Right hindlimb (tissue), 1 donor: ENCODE measurements around the gene ABHD5.

Experiments used
- DNase-seq: peaks from one replicate; pipeline ENCODE4 v3.0.0-alpha.2; 2018

Gene ABHD5

DNA sequence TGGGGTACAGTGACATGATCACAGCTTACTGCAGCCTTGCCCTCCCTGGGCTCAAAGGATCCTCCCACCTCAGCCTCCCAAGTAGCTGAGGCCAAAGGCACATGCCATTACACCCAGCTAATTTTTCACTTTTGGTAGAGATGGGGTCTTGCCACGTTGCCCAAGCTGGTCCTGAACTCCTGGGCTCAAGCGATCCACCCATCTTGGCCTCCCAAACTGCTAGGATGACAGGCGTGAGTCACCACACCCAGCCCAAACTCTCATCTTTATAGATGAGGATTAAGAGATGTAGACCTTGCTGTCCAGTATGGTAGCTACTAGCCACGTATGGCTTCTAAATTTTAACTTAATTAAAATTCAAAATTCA lies 4.4 kb upstream of the ABHD5 start:
- DNase-seq: no peak

GRCh38 chr3:43686700-43687498 lies 3.8 kb upstream of the ABHD5 start:
- DNase-seq: no peak

GRCh38 chr3:43687499-43687811 lies 3.3 kb upstream of the ABHD5 start:
- DNase-seq: no peak

DNA sequence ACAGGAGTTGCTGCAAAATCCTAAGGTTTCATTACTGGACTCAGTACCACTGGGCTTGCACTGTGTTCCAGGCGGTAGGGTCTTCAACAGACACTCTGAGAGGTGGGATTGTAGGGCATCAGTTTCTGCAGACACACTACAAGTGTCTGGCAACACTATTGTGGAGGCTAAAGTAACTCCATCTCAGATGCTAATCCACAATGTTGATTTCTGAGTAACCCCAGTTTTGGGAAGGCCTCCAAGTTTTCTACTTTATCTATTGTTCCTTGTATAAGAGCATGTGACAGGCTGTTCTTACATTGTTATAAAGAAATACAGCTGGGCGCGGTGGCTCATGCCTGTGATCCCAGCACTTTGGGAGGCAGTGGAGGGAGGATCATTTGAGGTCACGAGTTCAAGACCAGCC lies 2.5 kb upstream of the ABHD5 start:
- no peak for DNase-seq

DNA sequence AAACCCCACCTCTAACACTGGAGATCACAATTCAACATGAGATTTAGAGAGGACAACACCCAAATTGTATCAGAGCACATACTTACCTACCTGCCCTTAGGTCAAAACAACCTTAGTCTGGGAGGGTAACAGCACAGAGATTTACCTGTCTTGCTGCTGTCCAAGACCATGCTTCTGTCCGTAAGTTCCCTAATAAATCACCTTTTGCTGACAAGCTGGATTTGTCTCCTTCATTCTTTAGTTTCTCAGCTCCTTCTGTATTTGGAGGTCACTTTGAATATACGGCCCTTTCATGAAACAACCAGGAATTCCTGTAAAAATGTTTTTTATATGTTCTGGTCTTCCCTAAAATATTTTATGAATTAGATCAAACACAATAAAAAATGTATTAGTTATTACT lies 1.6 kb upstream of the ABHD5 start:
- no peak for DNase-seq

DNA sequence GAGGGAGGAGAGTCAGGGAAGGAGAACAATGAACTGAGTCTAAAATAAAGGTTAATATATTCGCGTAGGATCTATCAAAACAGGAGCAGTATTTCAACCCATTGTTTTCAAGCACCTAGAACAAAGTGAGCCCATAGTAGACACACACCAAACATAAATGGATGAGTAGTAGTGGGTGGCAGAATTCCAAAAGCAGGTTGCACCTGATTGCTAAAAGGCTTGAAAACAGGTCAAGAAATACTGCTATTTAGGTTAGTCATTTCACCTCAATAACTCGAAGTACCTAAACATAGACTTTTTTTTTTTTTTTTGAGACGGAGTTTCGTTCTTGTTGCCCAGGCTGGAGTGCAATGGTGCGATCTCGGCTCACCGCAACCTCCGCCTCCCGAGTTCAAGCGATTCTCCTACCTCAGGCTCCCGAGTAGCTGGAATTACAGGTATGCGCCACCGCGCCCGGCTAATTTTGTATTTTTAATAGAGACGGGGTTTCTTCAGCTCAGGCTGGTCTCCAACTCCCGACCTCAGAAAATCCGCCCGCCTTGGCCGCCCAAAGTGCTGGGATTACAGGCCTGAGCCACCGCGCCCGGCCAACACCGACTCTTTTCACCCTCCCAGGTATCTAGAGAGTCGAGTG lies 855 bp upstream of the ABHD5 start:
- DNase-seq: no peak

DNA sequence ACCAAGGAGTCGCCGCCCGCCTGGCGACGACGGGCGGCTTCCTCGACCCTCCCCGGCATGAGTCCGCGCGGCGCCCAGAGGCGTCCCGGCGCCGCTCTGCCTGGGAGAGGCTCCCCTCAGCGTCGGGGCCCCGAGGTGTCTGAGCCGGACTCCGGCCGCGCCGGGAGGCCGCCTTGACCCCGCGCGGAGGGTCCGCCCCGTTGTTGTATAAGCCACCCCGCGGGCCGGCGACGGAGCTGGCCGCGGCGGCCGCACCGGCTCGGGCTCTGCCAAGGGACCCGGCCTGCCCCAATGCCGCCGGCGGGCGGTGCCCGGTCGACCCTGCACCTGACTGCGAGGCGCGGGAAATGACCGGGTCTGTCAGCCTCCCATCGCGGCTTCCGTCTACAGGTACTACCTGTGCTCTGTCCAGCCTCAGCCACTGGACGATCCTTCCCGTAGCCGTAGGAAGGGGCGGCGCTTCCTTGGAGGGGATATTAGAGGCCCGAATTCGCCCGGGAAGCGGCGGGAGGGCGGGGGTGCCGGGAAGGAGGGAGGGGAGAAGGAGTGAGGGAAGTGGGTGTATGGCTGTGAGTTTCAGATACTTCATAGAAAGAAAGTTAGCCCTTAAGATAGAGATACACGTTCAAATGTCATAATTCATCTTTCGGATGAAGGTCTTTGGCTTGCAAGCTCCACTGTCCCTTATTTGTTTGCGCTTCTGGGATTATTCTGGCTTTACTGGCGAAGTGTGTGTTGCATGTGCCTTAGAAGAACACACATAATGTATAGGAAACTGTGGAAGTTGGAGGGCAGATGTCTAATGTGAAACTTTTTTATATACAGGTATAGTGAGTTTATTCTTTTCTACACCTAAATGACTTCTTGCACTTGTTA lies 620 bp downstream of the ABHD5 start:
- DNase-seq: peak; percentile 79

GRCh38 chr3:43692085-43692855 lies 1.5 kb downstream of the ABHD5 start:
- DNase-seq: no peak

GRCh38 chr3:43692971-43693370 lies 2.2 kb downstream of the ABHD5 start:
- no peak for DNase-seq

- DNase-seq: no peak
Measured at GRCh38 chr3:43693594-43693993, 2.9 kb downstream of the ABHD5 start.

- DNase-seq: no peak
Measured at GRCh38 chr3:43695443-43695842, 4.7 kb downstream of the ABHD5 start.

GRCh38 chr3:43695863-43696262 lies 5.1 kb downstream of the ABHD5 start:
- no peak for DNase-seq

- no peak for DNase-seq
Measured at GRCh38 chr3:43696441-43696840, 5.7 kb downstream of the ABHD5 start.

GRCh38 chr3:43696881-43697280 lies 6.1 kb downstream of the ABHD5 start:
- DNase-seq: no peak

GRCh38 chr3:43699864-43700263 lies 9.1 kb downstream of the ABHD5 start:
- DNase-seq: no peak

DNA sequence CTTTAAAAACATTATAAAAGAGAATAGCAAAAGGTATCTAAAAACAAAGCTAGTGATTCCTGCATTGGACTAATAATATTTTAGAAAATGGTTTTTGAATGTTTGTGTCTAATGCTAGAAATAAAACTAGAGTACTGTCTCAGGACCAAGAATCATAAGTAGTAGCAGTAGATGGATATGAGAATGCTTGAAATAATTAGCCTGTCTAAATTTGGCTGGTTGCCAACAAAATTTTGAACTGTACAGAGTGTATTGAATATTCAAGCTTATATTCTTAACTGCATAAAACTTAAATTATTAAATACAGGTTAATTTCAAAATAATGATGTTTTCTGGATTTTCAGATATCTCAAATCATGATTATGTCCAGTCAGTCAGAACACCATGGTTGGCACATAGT lies 14.0 kb downstream of the ABHD5 start:
- DNase-seq: no peak

GRCh38 chr3:43706342-43706741 lies 15.6 kb downstream of the ABHD5 start:
- no peak for DNase-seq

GRCh38 chr3:43707266-43707665 lies 16.5 kb downstream of the ABHD5 start:
- DNase-seq: no peak

GRCh38 chr3:43707998-43708397 lies 17.3 kb downstream of the ABHD5 start:
- DNase-seq: no peak

GRCh38 chr3:43709022-43709421 lies 18.3 kb downstream of the ABHD5 start:
- no peak for DNase-seq

GRCh38 chr3:43710607-43711006 lies 19.9 kb downstream of the ABHD5 start:
- no peak for DNase-seq

DNA sequence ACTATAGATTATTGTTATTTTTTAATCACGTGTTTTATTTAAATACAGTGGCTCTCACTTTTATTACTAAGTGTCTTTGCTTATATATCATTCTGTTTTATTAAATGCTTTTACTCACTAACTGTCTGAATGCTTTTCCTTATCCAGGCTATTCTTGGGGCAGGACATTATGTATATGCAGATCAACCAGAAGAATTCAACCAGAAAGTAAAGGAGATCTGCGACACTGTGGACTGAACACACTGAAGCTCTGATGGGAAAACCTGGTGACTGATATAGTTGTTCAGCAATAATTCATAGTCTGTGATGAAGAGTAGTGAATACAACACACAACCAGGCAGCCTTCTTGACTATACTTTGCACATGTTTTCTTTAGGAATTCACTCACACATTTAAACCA lies 27.6 kb downstream of the ABHD5 start:
- DNase-seq: no peak

DNA sequence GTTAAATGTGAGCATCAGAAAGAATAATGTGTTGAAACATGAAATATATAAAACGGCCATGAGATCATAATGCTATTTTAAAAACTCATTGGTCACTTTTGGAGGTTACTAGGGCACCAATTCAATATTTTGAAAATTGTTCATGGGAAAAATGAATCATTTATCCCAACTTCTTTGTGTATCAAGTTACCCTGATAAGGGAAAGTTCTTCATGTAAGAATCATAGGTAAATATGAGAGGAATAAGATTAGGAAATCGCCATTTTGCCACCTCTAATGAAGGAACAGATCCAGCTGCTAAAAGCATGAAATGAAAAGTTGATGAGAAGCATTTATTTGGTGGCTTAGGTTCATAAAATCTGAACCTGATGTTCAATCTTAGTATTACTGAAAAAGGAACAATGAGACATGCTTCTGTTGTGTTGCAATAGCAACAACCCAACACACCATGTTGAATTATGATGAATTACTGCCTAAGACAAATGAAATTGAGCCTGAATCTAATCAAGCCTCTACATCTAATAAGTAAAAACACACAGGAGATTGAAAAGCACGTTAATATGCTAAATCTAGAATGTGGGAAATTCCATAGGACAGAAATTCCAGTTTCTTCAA lies 32.5 kb downstream of the ABHD5 start:
- no peak for DNase-seq
